Measurements from ENCODE around the gene GLS. TPM values are rescaled to one million over a fixed set of nuclear protein-coding genes. Genes with fewer than 3 reads are reported as not detected.

The GLS gene
- total RNA-seq, 2 experiments from 2014 or later = 209 to 210 TPM

DNA sequence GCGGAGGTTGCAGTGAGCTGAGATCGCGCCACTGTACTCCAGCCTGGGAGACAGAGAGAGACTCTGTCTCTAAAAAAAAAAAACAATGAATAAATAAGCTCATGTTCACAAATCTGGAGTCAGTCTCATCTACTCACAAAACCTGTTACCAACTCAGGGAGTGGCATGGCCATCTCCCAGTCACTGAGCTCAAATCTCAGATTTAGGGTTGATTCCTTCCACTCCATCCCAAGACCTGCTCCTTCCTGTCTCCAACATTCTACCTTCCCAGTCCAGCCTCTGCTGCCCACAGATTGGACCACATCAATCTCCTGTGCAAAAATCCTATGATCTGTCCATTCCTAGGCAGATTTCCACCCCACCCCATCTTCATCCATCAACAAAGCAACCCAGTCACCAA, 131.7 kb downstream of the GLS start:
- Mint-ChIP-seq H3K4me3 (no peak overlapping the region), H3K4me1 (ENCODE audit: low read depth) (peaks cover 38% of the 10 kb centered on the region), H3K27me3 (no peaks in the 10 kb centered on the region), H3K9me3 (peaks cover 7% of the 10 kb centered on the region), H3K36me3 (peaks cover 32% of the 10 kb centered on the region), H3K27ac (no peak overlapping the region)
- DNase-seq = no peak
- POLR2A ChIA-PET = interaction anchor here (0.5 to 4.4 kb wide), 16 partner anchors 8 to 668 kb away, joined by 3 to 31 read pairs (median 3); partner anchors contain the start of gene GLS
- intact Hi-C loops (cut with micrococcal nuclease) = loop anchor here (1.0 to 5.0 kb wide), 2 partner anchors 11 to 35 kb away; no protein-coding TSS in a partner anchor
- CTCF ChIA-PET = interaction anchor here (1.0 to 2.0 kb wide), 7 partner anchors 11 to 144 kb away, joined by 3 to 6 read pairs (median 4); no protein-coding TSS in a partner anchor

DNA sequence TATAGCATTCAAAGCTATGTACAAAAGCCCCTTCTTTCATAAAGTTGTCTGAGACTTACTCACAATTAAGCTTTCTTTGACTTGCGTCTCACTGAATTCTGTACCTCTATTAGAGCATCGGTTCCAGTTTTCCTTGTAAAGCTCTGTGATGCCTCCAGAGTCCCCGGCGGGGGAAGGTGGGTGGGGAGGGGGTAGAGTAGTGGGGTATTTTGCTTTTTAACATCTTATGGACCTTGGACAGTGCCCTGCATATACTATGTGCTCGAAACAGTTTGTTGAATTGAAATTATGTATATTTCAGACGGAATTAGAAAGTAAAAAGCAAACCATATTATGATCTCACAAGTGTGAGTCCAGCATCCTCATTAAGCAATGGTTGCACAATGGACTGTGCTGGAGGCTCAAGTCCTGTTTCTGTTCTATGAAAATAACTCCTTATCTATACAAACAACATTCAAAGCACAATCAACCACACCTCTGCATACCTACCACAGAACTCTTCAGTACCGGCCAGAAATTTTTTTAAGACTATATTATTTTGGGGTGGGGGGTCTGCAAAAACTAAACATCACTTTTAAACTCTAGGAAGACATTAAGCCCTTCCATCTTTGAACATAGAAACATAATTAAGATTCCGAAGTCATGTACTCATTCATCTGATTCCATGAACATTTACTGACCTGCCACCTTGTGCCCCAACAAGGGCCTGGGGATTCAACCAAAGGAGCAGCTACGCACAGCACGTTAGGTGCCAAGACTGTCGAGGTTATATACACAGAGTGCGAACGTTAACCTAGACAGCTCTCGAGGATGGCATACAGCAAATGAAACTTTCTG, 132.4 kb downstream of the GLS start:
- Mint-ChIP-seq H3K27ac (no peak overlapping the region), H3K4me1 (ENCODE audit: low read depth) (peaks cover 38% of the 10 kb centered on the region), H3K36me3 (peaks cover 24% of the 10 kb centered on the region), H3K9me3 (peaks cover 7% of the 10 kb centered on the region), H3K4me3 (no peak overlapping the region), H3K27me3 (no peaks in the 10 kb centered on the region)
- DNase-seq = no peak
- intact Hi-C loops (cut with micrococcal nuclease) = loop anchor here (1.0 to 5.0 kb wide), 2 partner anchors 12 to 36 kb away; no protein-coding TSS in a partner anchor
- ChIA-PET POLR2A (interaction anchor here (0.6 to 4.4 kb wide), 16 partner anchors 7 to 669 kb away, joined by 3 to 31 read pairs (median 3); partner anchors contain the start of gene GLS), CTCF (interaction anchor here (1.0 to 2.0 kb wide), 8 partner anchors 10 to 143 kb away, joined by 3 to 7 read pairs (median 4); no protein-coding TSS in a partner anchor)

DNA sequence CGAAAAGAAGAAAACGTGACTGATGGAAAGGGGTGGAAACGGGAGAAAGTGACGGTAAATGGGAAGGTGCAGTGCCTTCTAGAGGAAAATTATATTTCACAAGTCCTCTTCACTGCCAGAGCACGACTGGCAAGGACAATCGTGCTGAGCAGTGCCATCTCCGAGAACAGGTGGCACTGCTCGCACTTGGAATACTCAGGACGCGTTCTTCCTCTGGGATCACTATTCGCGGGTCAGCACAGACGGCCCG, 133.0 kb downstream of the GLS start:
- Mint-ChIP-seq H3K4me3 (no peak overlapping the region), H3K27me3 (no peaks in the 10 kb centered on the region), H3K9me3 (peaks cover 7% of the 10 kb centered on the region), H3K36me3 (peaks cover 20% of the 10 kb centered on the region), H3K4me1 (ENCODE audit: low read depth) (peaks cover 38% of the 10 kb centered on the region), H3K27ac (no peak overlapping the region)
- DNase-seq = no peak
- ChIA-PET POLR2A (interaction anchor here (1.0 to 4.4 kb wide), 6 partner anchors 10 to 132 kb away, joined by 3 to 31 read pairs (median 6); partner anchors contain the start of gene GLS), CTCF (interaction anchor here (1.3 to 1.9 kb wide), 2 partner anchors 17 to 142 kb away, joined by 4 to 7 read pairs; no protein-coding TSS in a partner anchor)
- intact Hi-C loops (cut with micrococcal nuclease) = loop anchor here (5.0 kb wide), 1 partner anchor 36 kb away; no protein-coding TSS in a partner anchor

DNA sequence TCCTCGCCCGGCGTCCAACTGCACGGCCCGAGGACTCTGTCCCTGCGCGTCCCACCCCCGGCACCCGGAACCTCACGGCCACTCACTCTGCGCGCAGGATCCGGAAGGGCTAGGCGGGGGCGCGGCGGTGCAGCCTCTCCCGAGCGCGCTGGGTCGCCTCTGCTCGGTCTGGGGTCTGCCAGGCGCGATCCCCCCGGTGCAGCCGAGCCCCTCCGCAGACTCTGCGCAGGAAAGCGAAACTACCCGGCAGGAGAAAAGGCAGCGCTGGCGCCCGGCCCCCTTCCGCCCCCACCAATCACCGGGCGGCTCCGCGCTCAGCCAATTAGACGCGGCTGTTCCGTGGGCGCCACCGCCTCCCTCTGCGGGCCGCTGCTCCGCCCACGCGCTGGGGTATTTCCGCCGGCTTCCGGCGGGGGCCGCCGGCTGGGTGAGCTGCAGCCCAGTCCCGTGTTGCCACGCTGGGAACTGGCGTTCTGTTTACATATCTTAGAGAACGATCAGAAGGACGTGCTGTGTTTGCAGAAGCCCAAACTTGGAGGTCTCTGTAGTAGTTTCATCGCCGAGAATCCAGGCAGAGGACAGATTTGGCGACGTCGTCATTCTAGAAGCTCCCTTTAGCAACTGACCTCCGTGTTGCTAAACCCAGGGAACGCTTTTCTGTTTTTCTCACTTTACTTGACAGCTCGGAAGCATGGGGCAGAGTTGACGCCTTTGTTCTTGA, 133.5 kb downstream of the GLS start, which contains the start of gene STAT1:
STAT1 (minus strand) TSS at position 240 of the 721 bp plus-strand sequence. CDS start 4,168 bp downstream, outside the sequence.
- peak; percentile 97 for DNase-seq
- intact Hi-C loops (cut with micrococcal nuclease) = loop anchor here (1.0 to 5.0 kb wide), 5 partner anchors 8 to 169 kb away; partner anchors contain the start of gene GLS
- Mint-ChIP-seq H3K4me3 (no peak within 1 kb of the TSS), H3K27ac (no peak within 1 kb of the TSS), H3K27me3 (no peaks in the 10 kb centered on the region), H3K4me1 (ENCODE audit: low read depth) (peaks cover 39% of the 10 kb centered on the region), H3K36me3 (peaks cover 17% of the 10 kb centered on the region), H3K9me3 (peaks cover 7% of the 10 kb centered on the region)
- ChIA-PET CTCF (interaction anchor here (1.1 to 1.9 kb wide), 3 partner anchors 9 to 141 kb away, joined by 4 to 7 read pairs (median 5); no protein-coding TSS in a partner anchor), POLR2A (interaction anchor here (0.7 to 4.4 kb wide), 11 partner anchors 9 to 335 kb away, joined by 3 to 31 read pairs (median 4); partner anchors contain the start of genes GLS and STAT4)

DNA sequence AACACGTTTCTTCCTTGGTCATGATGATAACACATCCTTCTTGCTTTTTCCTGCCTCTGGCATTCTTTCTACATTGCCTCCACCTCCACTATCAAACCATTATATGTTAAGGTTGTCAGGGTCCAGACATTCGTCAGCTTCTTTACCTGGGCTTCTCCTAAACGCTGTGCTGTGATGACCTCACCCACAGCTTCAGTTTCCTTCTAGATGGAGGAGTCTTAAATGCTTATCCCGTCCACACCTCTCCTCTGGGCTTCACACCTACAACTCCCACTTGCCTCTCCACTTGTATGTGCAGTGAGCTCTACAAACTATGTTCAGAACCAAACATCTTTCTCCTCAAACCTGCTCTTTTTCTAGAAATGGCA, 134.0 kb downstream of the GLS start:
- DNase-seq = no peak
- ChIA-PET CTCF (interaction anchor here (1.1 to 1.9 kb wide), 3 partner anchors 8 to 141 kb away, joined by 4 to 7 read pairs (median 5); no protein-coding TSS in a partner anchor), POLR2A (interaction anchor here (0.7 to 4.4 kb wide), 11 partner anchors 9 to 336 kb away, joined by 3 to 31 read pairs (median 4); partner anchors contain the start of genes GLS and STAT4)
- no peaks in the 10 kb centered on the region for H3K27me3 Mint-ChIP-seq
- no peak overlapping the region for H3K27ac Mint-ChIP-seq
- peaks cover 42% of the 10 kb centered on the region for H3K4me1 Mint-ChIP-seq (ENCODE audit: low read depth)
- intact Hi-C loops (cut with micrococcal nuclease) = loop anchor here (1.0 to 5.0 kb wide), 6 partner anchors 8 to 664 kb away; partner anchors contain the start of genes GLS and NABP1
- H3K36me3 Mint-ChIP-seq = peaks cover 13% of the 10 kb centered on the region
- H3K9me3 Mint-ChIP-seq = peaks cover 7% of the 10 kb centered on the region
- H3K4me3 Mint-ChIP-seq = no peak overlapping the region

Other genes with a start within 250 kb of the GLS start
- gene NAB1, start 231.7 kb upstream of the GLS start, total RNA-seq = 10 to 100 TPM; 48.7 to 51.5 TPM
- 100 to 1,000 TPM; 309 to 314 TPM for gene STAT1, start 133.3 kb downstream of the GLS start, total RNA-seq

Measured in activated CD4-positive, alpha-beta memory T cell treated with anti-CD3 and anti-CD28 coated beads for 36 hours (primary cell).